SU-DHL-6 (cell line): ENCODE results near the gene AP3M1.

Source experiments
- H2AFZ ChIP-seq: fragments of 200-600 bp; sonication (generic); 2 replicates; pipeline ENCODE4 v1.6.1; 2014; ENCODE audit warnings: low read depth, mild to moderate bottlenecking, moderate library complexity, mixed read lengths, antibody characterized with exemption, low read length; ENCODE audit not compliant: severe bottlenecking
- H3F3A ChIP-seq: fragments of 200-600 bp; shearing (Covaris generic); 2 replicates; pipeline ENCODE4 v1.6.0; 2016; ENCODE audit warnings: antibody characterized with exemption, mild to moderate bottlenecking; ENCODE audit not compliant: insufficient read depth
- H3K27ac ChIP-seq: fragments of 200-600 bp; sonication (generic); 2 replicates; pipeline ENCODE4 v1.5.1; 2016; ENCODE audit warnings: low read depth, mild to moderate bottlenecking, low read length, moderate library complexity, mixed read lengths
- H3K27me3 ChIP-seq: fragments of 200-600 bp; sonication (generic), shearing (Covaris generic); 2 replicates; pipeline ENCODE4 v1.6.0; 2014; ENCODE audit warnings: mild to moderate bottlenecking, low read length
- H3K36me3 ChIP-seq: fragments of 200-600 bp; sonication (generic); 2 replicates; pipeline ENCODE4 v1.6.1; 2014; ENCODE audit warnings: mild to moderate bottlenecking, low read length, mixed read lengths
- H3K4me2 ChIP-seq: fragments of 300-600, 200-600 bp; shearing (Covaris generic), sonication (generic); 2 replicates; pipeline ENCODE4 v1.6.0; 2014; ENCODE audit warnings: low read length, low read depth, mild to moderate bottlenecking; ENCODE audit not compliant: poor library complexity, severe bottlenecking
- H3K4me3 ChIP-seq: fragments of 200-600 bp; sonication (generic); 2 replicates; pipeline ENCODE4 v1.5.1; 2014; ENCODE audit warnings: antibody characterized with exemption, low read length, mild to moderate bottlenecking, mixed read lengths; ENCODE audit not compliant: insufficient read depth, poor library complexity, severe bottlenecking
- H3K79me2 ChIP-seq: fragments of 200-600 bp; sonication (generic); 2 replicates; pipeline ENCODE4 v1.6.1; 2014; ENCODE audit warnings: mild to moderate bottlenecking, low read length, moderate library complexity; ENCODE audit not compliant: insufficient read depth
- H3K9ac ChIP-seq: fragments of 200-600 bp; sonication (generic); 2 replicates; pipeline ENCODE4 v1.7.0; 2014; ENCODE audit warnings: mild to moderate bottlenecking, low read length
- H3K9me2 ChIP-seq: fragments of 200-600 bp; sonication (generic); replicated peaks from 2 replicates; pipeline ENCODE4 v1.6.1; 2014; ENCODE audit warnings: low read length; ENCODE audit not compliant: insufficient read depth
- H3K9me3 ChIP-seq: fragments of 200-600 bp; sonication (generic); 2 replicates; pipeline ENCODE4 v1.6.1; 2014; ENCODE audit warnings: low read length, mixed read lengths; ENCODE audit not compliant: insufficient read depth
- H4K20me1 ChIP-seq: fragments of 200-600 bp; sonication (generic); 2 replicates; pipeline ENCODE4 v1.6.1; 2014; ENCODE audit warnings: low read depth, mild to moderate bottlenecking, antibody characterized with exemption, low read length, moderate library complexity, mixed read lengths
- EZH2phosphoT487 ChIP-seq: fragments of 200-600 bp; sonication (generic), shearing (Covaris generic); conservative IDR thresholded peaks from 2 replicates; pipeline ENCODE4 v1.6.1; 2018; ENCODE audit warnings: mild to moderate bottlenecking, antibody characterized with exemption, low read length, moderate library complexity, mixed read lengths
- TF ChIP-seq, protein P1 (sequence below): fragments of 200-600 bp; sonication (generic); IDR thresholded peaks from one replicate; pipeline ENCODE4 v1.5.1; 2017; ENCODE audit warnings: antibody characterized with exemption, mild to moderate bottlenecking, low read length, moderate library complexity; ENCODE audit not compliant: insufficient read depth, poor library complexity, severe bottlenecking

AP3M1 gene

DNA sequence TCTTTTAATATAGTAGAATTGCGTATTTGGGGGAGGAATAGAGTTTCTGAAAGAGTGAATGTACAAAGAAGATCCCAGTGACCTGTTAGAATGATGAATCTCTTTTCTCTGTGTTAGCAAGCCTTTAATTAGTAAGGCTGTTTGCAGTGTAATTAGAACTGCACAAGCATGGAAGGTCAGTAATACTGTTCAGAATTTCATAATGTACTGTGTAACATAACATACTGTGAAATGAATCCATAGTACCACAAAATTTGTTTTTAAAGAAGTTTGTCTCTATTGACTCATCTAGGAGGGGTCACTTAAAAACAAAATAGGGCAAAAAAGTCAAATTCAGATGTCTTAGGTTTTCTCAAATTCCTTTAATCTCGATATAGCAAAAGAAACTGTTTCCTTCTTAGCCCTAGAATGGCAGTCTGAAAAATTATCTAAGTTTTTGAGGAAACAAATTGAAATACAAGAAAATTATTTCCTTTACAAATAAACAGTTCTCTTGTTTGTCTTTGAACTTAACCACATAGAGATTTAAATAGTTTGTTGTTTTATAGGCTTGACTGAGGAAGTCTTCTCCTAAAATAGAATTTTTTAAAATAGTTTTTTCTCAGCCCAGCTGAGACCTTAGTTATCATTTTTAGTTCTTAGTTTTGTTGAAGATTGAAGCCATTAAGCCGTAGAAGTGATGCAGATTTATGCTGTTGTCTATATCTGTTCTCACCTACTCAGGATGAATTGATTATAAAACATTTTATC, 12.9 kb upstream of the AP3M1 start:
- Histone ChIP-seq H2AFZ (no peak overlapping the region), H3K79me2 (no peaks in the 10 kb centered on the region; the same call in 1 of the 2 replicates), H3K4me2 (peak overlapping the region; percentile 36), H3K27me3 (no peaks in the 10 kb centered on the region), H3K27ac (no peak overlapping the region), H3K9ac (no peak overlapping the region), H3F3A (no peaks in the 10 kb centered on the region), H3K4me3 (no peak overlapping the region), H3K36me3 (no peaks in the 10 kb centered on the region), H4K20me1 (0 out of 2 replicates have a peak, but pooled peaks cover 5% of the 10 kb centered on the region), H3K9me3 (no peaks in the 10 kb centered on the region), H3K9me2 (no peaks in the 10 kb centered on the region)
- no peak for TF ChIP-seq EZH2phosphoT487
- TF ChIP-seq, protein P1, sequence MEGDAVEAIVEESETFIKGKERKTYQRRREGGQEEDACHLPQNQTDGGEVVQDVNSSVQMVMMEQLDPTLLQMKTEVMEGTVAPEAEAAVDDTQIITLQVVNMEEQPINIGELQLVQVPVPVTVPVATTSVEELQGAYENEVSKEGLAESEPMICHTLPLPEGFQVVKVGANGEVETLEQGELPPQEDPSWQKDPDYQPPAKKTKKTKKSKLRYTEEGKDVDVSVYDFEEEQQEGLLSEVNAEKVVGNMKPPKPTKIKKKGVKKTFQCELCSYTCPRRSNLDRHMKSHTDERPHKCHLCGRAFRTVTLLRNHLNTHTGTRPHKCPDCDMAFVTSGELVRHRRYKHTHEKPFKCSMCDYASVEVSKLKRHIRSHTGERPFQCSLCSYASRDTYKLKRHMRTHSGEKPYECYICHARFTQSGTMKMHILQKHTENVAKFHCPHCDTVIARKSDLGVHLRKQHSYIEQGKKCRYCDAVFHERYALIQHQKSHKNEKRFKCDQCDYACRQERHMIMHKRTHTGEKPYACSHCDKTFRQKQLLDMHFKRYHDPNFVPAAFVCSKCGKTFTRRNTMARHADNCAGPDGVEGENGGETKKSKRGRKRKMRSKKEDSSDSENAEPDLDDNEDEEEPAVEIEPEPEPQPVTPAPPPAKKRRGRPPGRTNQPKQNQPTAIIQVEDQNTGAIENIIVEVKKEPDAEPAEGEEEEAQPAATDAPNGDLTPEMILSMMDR: no peak

DNA sequence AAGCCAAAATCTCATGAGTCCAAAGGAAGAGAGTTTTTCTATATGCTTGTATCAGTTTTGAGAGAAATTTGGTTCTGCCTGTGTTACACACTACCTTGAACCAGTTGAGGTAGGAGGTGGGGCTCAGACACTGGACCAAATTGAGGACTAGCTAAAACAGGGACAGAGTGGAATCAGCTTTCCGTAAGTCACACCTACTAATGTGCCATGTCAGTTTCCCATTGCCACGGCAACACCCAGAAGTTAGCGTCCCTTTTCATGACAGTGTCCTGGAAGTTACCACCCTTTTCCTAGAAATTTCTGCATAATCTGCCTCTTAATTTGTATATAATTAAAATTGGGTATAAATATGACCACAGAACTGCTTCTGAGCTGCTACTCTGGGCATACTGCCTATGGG, 9.4 kb upstream of the AP3M1 start:
- Histone ChIP-seq H3K36me3 (no peaks in the 10 kb centered on the region), H3K4me2 (no peak overlapping the region), H3K9me3 (no peaks in the 10 kb centered on the region), H4K20me1 (0 out of 2 replicates have a peak, but pooled peaks cover 5% of the 10 kb centered on the region), H3K9ac (no peak overlapping the region), H3K4me3 (no peak overlapping the region), H3F3A (no peaks in the 10 kb centered on the region), H3K27ac (no peak overlapping the region), H3K79me2 (no peaks in the 10 kb centered on the region), H3K27me3 (no peaks in the 10 kb centered on the region), H3K9me2 (no peaks in the 10 kb centered on the region), H2AFZ (no peak overlapping the region)
- no peak for TF ChIP-seq EZH2phosphoT487
- TF ChIP-seq, protein P1: no peak

DNA sequence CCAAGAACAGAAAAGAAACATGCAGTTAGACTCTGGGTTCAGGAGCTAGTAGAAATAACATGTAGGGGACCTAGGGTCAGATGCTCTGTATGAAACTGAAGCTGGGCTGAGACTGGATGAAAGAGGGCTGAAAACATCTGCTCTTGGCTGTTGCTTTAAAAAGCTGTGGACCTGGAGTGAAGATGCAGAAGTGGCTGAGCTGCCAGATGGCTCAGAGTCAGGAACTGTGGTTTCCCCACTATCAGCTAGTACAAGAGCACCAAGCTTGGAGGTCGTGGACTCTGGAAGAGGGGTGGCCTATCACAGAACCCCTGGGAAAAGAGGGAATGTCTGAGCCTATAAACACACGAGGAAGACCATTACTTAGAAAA, 6.3 kb upstream of the AP3M1 start:
- Histone ChIP-seq H3K9me2 (no peaks in the 10 kb centered on the region), H3K9ac (no peak overlapping the region), H2AFZ (no peak overlapping the region), H3F3A (no peaks in the 10 kb centered on the region; the same call in 1 of the 2 replicates), H4K20me1 (no peaks in the 10 kb centered on the region), H3K36me3 (no peaks in the 10 kb centered on the region), H3K27ac (no peak overlapping the region), H3K27me3 (no peaks in the 10 kb centered on the region), H3K9me3 (no peaks in the 10 kb centered on the region), H3K4me2 (no peak overlapping the region), H3K79me2 (0 out of 2 replicates have a peak, but pooled peaks cover 5% of the 10 kb centered on the region), H3K4me3 (no peak overlapping the region)
- TF ChIP-seq, protein P1: no peak
- TF ChIP-seq EZH2phosphoT487: no peak
